HepG2 (cell line): ENCODE results near the gene ZBED3. TPM values are rescaled to one million over a fixed set of nuclear protein-coding genes. Genes with fewer than 3 reads are reported as not detected.

ENCODE experiments used
- BRCA1 ChIP-seq: sonication (generic); formaldehyde crosslinking; IDR thresholded peaks from 2 replicates; pipeline ENCODE4 v1.4.0; 2020; ENCODE audit warnings: missing genetic modification reagents
- DR1 ChIP-seq: sonication (generic); formaldehyde crosslinking; IDR thresholded peaks from 2 replicates; pipeline ENCODE4 v1.8.0; 2021; ENCODE audit warnings: mild to moderate bottlenecking, missing genetic modification reagents, inconsistent platforms
- EHMT2 ChIP-seq: fragments of 200-600 bp; sonication (generic); IDR thresholded peaks from 2 replicates; pipeline ENCODE4 v1.7.0; 2017; ENCODE audit warnings: antibody characterized with exemption, low read depth, low read length, borderline replicate concordance
- GMEB1 ChIP-seq: sonication (generic); formaldehyde crosslinking; IDR thresholded peaks from 2 replicates; pipeline ENCODE4 v1.5.1; 2020; ENCODE audit warnings: missing genetic modification reagents, mild to moderate bottlenecking, borderline replicate concordance
- NR2F6 ChIP-seq, 2 experiments: IDR thresholded peaks; 2 replicates each; pipeline ENCODE4 v1.6.1; 2016; ENCODE audit warnings: antibody characterized with exemption in 1 of 2, mild to moderate bottlenecking in 1 of 2
- ONECUT2 ChIP-seq: sonication (generic); formaldehyde crosslinking; IDR thresholded peaks from 2 replicates; pipeline ENCODE4 v1.4.0; 2020; ENCODE audit warnings: missing genetic modification reagents
- RBFOX2 ChIP-seq: fragments of 200-400 bp; formaldehyde crosslinking; IDR thresholded peaks from 2 replicates; pipeline ENCODE4 v1.6.1; 2017; ENCODE audit warnings: low read depth, mild to moderate bottlenecking, low read length
- SNAPC4 ChIP-seq: sonication (generic); formaldehyde crosslinking; IDR thresholded peaks from 2 replicates; pipeline ENCODE4 v1.4.0; 2020; ENCODE audit warnings: mild to moderate bottlenecking, missing genetic modification reagents
- ZFP91 ChIP-seq: sonication (generic); formaldehyde crosslinking; IDR thresholded peaks from 2 replicates; pipeline ENCODE4 v1.9.0; 2022; ENCODE audit warnings: missing genetic modification reagents, mild to moderate bottlenecking, borderline replicate concordance
- ZNF281 ChIP-seq: sonication (generic); formaldehyde crosslinking; IDR thresholded peaks from 2 replicates; pipeline ENCODE4 v1.4.0; 2020; ENCODE audit warnings: missing genetic modification reagents, borderline replicate concordance
- ZNF3 ChIP-seq: IDR thresholded peaks from 2 replicates; pipeline ENCODE4 v1.7.0; 2017; ENCODE audit warnings: inconsistent platforms
- ZNF451 ChIP-seq: sonication (generic); formaldehyde crosslinking; IDR thresholded peaks from 2 replicates; pipeline ENCODE4 v1.5.0; 2020; ENCODE audit warnings: mild to moderate bottlenecking, missing genetic modification reagents
- ZNF574 ChIP-seq: sonication (generic); formaldehyde crosslinking; IDR thresholded peaks from 2 replicates; pipeline ENCODE4 v1.4.0; 2020; ENCODE audit warnings: missing genetic modification reagents
- ZNF672 ChIP-seq: sonication (generic); formaldehyde crosslinking; IDR thresholded peaks from 2 replicates; pipeline ENCODE4 v1.8.1; 2022; ENCODE audit warnings: missing genetic modification reagents
- polyA plus RNA-seq, 8 experiments: library from polyadenylated mRNA; depleted of rRNA in 3 of 8; stranded (reverse) in 7 of 8; unstranded in 1 of 8; fragments of >200 nt; fragmentation: Illumina TruSeq in 4 of 8; extraction: Trizol in 4 of 8; gene quantifications; 2 replicates each; pipeline versions ENCODE4 v1.2.1 to v1.2.3, GENCODE V29; 2011 to 2016; ENCODE audit warnings: low read depth in 4 of 8, missing spikeins in 1 of 8, mixed read lengths in 1 of 8; ENCODE audit not compliant: insufficient read depth in 1 of 8
- total RNA-seq, 5 experiments: library from RNA; depleted of rRNA; stranded (reverse); fragments of >200 nt; fragmentation: Illumina TruSeq; extraction: Trizol; gene quantifications; 2 replicates each; pipeline ENCODE4 v1.2.3, GENCODE V29; 2016; ENCODE audit warnings: low read depth in 1 of 5

ZBED3 gene
- total and polyA plus RNA-seq, 2 of the 13 experiments (the other 11 are each of a cell fraction or from before 2014, with no cell fraction given): 2.3 to 8.1 TPM

GRCh38 chr5:77086689-77087483, at the start of gene ZBED3 (continued):
- TF ChIP-seq ZNF281 (CRISPR knock-in tag) (peak; percentile 89), ZFP91 (peak; percentile 99), BRCA1 (CRISPR knock-in tag) (no peak), ZNF672 (CRISPR knock-in tag) (no peak), ZNF574 (CRISPR knock-in tag) (peak; percentile 42; the same call in 1 of the 2 replicates), DR1 (no peak; the same call in 1 of the 2 replicates), RBFOX2 (peak; percentile 89), ZNF3 (no peak), ZNF451 (CRISPR knock-in tag) (no peak; the same call in 1 of the 2 replicates), EHMT2 (no peak), NR2F6 (IDR thresholded peaks at IDR 0.05) (no peak), NR2F6 (CRISPR knock-in tag; IDR thresholded peaks at IDR 0.05) (no peak; the same call in 1 of the 2 replicates), SNAPC4 (no peak), GMEB1 (CRISPR knock-in tag) (peak; percentile 18; the same call in 1 of the 2 replicates), ONECUT2 (CRISPR knock-in tag) (no peak)
